HG03097 (cell line): Measurements from ENCODE around the gene PPP1R1C.
"Not testable (repeated sequence)": the region's sequence is repeated elsewhere in the genome, so short reads cannot be mapped to it uniquely, and the experiment has no call there.

Experiments
- ATAC-seq: cut with Tn5 transposase; IDR thresholded peaks from one replicate; pipeline ENCODE4 v1.9.1; 2021; ENCODE audit not compliant: unreplicated experiment, low FRiP score

PPP1R1C gene

GRCh38 chr2:182006595-182007341, 21.1 kb downstream of the PPP1R1C start:
- no peak for ATAC-seq

- no peak for ATAC-seq
These were observed 28.6 kb downstream of the PPP1R1C start for GRCh38 chr2:182014284-182014683.

- no peak for ATAC-seq
These were observed 29.9 kb downstream of the PPP1R1C start for GRCh38 chr2:182015334-182016109.

- ATAC-seq = no peak
These were observed 32.6 kb downstream of the PPP1R1C start for GRCh38 chr2:182018218-182018617.

DNA sequence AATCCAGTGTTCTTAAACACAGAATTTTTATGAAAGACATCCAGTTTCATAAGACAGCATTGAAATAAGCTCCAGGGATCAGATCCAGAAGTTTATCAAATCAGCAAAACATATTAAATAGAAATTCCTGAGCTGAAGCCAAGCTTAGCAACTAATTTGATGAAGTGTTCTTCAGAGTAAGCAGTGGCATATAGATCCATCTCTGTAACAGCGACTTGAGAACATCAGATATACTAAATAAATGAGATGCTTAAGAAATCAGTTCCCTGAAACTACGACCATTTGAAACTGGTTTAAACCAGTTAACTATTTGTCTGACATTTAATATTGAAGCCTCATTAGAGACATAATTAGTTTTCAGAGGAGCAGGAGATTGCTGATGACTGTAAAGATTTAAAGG, 34.1 kb downstream of the PPP1R1C start:
- no peak for ATAC-seq

DNA sequence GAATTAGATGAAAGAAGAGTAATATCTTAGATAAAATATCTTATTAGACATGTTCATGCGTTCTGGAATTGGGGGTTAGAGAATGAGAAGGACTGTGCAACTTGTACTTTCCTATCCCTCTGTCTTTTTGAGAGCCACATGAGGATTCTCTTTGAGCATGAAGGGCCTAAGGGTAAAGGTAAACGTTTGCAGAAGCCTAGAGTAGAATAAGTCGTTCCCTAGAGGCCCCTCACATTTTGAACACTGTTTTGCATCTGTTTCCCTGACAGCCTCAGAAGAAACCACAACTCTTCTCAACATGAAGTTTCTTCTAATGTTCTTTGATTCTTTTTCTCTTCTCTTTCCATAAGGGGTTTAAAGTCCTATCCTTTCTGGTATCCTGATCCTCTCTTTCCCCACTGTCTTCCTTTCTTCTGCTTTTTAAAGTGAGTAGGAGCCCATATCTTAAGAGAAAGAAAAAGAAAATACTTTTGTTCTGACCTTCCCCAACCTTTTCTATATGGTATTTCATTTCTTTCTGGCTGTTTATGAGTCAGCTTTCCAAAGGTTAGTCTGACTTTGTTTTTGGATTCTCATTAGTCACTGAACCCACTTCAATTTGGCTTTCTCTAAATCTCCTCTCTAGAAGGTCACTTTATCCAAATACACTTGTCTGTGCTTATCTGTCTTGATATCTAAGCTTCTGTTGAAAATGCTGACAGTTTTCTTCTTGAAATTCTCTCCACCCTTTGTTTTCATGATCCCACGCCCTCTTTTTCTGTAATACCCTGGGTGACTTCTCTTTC, 34.8 kb downstream of the PPP1R1C start:
- no peak for ATAC-seq

DNA sequence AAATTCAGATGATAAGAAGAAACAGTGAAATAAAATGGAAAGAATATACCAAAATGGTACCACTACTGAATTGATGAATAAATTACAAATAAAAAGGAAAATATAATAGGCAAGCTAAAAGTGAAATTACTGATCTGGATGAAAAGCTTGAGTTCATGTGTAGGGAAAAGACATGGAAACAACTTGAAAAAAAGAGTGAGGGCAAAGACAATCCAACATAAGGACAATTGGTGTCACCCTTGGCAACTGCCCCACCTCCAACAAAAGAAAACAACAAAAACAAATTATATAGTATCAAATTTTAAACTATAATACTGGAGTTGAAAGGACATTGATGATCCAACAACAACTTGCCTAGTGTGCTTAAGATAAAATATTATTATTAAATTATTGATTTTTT, 37.6 kb downstream of the PPP1R1C start:
- ATAC-seq = no peak

DNA sequence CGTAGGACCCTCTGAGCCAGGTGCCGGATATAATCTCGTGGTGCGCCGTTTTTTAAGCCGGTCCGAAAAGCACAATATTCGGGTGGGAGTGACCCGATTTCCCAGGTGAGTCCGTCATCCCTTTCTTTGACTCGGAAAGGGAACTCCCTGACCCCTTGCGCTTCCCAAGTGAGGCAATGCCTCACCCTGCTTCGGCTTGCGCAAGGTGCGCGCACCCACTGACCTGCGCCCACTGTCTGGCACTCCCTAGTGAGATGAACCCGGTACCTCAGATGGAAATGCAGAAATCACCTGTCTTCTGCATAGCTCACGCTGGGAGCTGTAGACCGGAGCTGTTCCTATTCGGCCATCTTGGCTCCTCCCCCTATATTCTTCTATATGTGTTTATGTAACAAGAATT, 45.2 kb downstream of the PPP1R1C start:
- ATAC-seq = not testable (repeated sequence)

DNA sequence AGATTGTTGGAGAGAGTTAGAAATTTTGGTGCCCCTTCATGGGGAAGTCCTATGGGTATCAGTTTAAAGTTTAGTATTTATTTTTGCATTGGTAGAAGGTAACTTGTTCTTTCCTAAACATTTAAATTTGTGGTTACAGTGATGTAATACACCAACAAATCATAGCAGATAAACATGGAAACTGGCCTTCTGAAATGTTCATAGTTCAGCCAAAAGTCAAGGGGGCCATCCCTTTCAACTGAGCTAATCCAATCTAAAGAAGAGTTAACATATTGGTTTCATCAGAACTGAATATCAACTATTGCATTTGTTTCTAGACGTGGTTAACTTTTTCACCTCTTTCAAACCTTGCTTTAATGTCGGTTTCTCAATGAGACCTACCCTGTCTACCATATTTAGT, 46.3 kb downstream of the PPP1R1C start:
- no peak for ATAC-seq

DNA sequence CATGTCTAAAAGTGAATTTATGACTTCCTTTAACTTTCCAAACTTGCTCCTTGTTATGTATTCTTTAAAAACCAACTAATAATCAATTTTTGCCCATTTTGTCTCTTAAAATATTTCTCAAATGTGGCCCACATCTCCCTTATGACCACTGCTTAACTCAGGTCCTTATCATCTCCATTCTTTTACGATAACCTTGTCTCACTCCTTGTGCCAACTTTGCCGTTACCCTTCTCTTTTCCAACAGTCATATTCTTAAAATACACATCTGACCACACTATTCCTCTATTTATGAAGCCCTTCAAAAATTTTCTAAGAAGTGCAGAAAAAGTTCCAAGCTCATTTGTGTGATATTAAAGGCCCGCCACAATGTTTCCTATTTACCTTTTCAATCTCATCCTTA, 47.8 kb downstream of the PPP1R1C start:
- no peak for ATAC-seq

DNA sequence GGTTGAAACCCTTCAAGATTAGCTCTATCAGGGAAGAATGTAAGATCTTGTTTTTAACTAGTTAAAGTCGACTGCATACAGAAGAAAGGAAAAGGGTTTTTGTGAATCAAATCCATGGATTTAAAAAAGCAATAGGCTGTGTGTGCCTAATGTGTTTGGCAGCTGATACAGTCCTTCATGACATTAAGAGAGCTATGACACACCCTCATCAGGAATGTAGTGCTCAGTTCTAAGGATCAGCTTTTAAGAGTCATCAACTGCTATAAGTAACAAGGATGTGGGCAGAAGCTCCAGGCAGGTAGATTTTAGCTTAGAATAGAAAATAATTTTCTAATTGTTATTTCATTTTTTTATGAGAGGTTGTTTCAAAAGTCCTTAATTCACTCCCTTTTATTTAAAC, 52.9 kb downstream of the PPP1R1C start:
- no peak for ATAC-seq

DNA sequence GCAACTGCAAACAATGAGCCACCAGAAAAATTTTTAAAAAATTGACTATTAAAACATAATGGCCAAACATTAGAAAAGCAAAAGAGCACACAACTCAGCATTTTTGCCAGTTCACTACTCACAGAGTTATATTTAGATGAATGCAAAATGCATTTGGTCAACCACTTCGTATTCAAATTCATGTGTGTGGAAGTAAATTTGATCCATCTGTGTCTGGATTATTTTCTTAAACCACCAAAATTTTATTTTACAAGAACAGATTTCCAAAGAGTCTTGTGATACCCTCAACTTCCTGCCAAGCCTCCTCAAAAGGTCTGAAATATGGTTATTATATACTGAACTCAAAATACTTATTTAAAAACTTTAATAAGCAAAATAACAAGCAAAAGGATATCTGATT, 57.4 kb downstream of the PPP1R1C start:
- no peak for ATAC-seq

DNA sequence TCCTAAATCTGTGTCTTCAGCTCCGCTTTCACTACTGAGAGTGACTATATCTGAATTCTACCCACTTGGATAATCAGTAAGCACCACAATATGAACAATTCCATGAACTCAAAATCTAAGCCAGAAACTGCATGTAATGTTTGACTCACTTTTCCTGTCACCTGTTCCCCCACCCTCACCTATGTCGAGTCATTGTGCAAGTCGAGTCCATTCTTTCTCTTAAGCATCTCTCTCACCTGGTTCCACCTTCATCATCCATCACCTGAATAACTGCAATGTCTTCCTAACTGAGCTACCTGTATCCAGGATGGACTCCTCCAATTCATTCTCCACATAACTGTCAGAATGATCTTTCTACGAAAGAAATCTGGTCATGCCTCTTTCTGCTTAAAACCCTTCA, 58.2 kb downstream of the PPP1R1C start:
- no peak for ATAC-seq

- no peak for ATAC-seq
These were observed 61.9 kb downstream of the PPP1R1C start for GRCh38 chr2:182047544-182047943.

DNA sequence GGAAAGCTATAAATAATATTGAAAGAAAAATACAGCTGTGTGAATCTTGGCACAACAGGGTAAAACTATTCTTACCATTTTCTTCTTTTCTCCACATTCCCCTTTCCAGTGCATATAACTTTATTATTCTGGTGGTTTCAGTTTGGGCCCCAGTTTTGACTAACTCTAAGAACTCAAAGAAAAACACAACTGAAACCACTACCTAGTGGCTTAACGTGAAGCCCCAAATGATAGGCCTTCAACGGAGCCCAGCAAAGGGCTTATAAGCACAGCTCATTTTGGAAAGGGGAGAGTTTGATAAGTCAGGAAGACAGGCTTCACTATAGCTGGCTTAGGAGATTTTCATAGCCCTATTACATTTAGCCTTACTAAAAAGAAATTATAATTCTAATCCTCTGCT, 62.4 kb downstream of the PPP1R1C start:
- no peak for ATAC-seq

GRCh38 chr2:182048621-182049020, 63.0 kb downstream of the PPP1R1C start:
- ATAC-seq = no peak

GRCh38 chr2:182049372-182050148, 63.9 kb downstream of the PPP1R1C start:
- no peak for ATAC-seq

- ATAC-seq = no peak
These were observed 64.9 kb downstream of the PPP1R1C start for GRCh38 chr2:182050333-182051135.

GRCh38 chr2:182055993-182056392, 70.3 kb downstream of the PPP1R1C start:
- no peak for ATAC-seq

DNA sequence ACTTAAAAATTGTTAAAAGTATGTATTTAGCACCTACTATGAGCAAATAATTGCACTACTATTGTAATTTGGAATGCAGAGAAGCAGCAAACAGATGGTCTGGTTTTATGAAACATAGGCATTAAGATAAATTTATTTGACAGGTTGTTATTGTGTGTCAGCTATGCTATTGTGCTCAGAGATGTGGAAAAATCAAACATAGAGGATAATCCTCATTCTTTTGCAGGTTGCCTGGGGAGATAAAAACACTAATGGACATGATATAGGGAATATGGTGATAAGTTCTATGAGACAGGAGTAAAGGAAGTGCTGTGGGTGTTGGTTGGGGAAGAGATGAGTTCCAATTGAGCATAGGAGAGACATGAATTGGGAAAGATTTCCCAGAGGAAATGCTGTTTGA, 71.3 kb downstream of the PPP1R1C start:
- ATAC-seq = no peak
